ENCODE measurements around the gene APOL3. TPM values are rescaled to one million over a fixed set of nuclear protein-coding genes. Genes with fewer than 3 reads are reported as not detected.

Gene APOL3
- polyA plus RNA-seq, 1 donor from 2014 or later: not detected

DNA sequence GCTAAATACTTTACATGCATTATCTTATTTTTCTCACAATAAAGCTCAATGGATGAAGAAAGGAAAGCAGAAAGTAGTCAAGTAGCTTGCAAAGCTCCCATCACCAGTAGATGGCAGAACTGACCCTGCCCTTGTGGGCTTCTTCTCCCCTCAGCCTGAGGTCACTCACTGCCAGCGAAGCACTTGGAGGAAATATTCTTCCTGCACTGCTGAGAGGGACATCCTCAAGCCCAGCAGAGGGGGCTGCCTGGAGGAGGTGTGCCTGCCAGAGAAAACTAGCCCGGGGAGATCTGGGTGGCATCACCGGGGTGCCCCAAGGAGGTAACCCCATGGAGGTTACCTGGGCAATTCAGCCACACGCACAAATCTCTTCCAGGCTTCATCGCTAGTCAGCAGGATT is 34.4 kb upstream of the APOL3 start:
- TF ChIP-seq EZH2 (IDR thresholded peaks at IDR 0.05; ENCODE audit: borderline replicate concordance, insufficient read depth, low read length, poor library complexity, severe bottlenecking) (no peak), EP300 (conservative IDR thresholded peaks at IDR 0.05; ENCODE audit: poor library complexity, severe bottlenecking) (no peak), POLR2AphosphoS5 (IDR thresholded peaks at IDR 0.05) (no peak), SMC3 (conservative IDR thresholded peaks at IDR 0.05; ENCODE audit: poor library complexity) (no peak), RAD21 (conservative IDR thresholded peaks at IDR 0.05) (peak; percentile 35), MXI1 (conservative IDR thresholded peaks at IDR 0.05; ENCODE audit: poor library complexity, severe bottlenecking) (no peak)
- TF ChIP-seq, protein P1, sequence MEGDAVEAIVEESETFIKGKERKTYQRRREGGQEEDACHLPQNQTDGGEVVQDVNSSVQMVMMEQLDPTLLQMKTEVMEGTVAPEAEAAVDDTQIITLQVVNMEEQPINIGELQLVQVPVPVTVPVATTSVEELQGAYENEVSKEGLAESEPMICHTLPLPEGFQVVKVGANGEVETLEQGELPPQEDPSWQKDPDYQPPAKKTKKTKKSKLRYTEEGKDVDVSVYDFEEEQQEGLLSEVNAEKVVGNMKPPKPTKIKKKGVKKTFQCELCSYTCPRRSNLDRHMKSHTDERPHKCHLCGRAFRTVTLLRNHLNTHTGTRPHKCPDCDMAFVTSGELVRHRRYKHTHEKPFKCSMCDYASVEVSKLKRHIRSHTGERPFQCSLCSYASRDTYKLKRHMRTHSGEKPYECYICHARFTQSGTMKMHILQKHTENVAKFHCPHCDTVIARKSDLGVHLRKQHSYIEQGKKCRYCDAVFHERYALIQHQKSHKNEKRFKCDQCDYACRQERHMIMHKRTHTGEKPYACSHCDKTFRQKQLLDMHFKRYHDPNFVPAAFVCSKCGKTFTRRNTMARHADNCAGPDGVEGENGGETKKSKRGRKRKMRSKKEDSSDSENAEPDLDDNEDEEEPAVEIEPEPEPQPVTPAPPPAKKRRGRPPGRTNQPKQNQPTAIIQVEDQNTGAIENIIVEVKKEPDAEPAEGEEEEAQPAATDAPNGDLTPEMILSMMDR (IDR thresholded peaks at IDR 0.05; ENCODE audit: poor library complexity, severe bottlenecking): peak; percentile 41
- TF ChIP-seq, protein P2, sequence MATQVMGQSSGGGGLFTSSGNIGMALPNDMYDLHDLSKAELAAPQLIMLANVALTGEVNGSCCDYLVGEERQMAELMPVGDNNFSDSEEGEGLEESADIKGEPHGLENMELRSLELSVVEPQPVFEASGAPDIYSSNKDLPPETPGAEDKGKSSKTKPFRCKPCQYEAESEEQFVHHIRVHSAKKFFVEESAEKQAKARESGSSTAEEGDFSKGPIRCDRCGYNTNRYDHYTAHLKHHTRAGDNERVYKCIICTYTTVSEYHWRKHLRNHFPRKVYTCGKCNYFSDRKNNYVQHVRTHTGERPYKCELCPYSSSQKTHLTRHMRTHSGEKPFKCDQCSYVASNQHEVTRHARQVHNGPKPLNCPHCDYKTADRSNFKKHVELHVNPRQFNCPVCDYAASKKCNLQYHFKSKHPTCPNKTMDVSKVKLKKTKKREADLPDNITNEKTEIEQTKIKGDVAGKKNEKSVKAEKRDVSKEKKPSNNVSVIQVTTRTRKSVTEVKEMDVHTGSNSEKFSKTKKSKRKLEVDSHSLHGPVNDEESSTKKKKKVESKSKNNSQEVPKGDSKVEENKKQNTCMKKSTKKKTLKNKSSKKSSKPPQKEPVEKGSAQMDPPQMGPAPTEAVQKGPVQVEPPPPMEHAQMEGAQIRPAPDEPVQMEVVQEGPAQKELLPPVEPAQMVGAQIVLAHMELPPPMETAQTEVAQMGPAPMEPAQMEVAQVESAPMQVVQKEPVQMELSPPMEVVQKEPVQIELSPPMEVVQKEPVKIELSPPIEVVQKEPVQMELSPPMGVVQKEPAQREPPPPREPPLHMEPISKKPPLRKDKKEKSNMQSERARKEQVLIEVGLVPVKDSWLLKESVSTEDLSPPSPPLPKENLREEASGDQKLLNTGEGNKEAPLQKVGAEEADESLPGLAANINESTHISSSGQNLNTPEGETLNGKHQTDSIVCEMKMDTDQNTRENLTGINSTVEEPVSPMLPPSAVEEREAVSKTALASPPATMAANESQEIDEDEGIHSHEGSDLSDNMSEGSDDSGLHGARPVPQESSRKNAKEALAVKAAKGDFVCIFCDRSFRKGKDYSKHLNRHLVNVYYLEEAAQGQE (IDR thresholded peaks at IDR 0.05; ENCODE audit: borderline replicate concordance): no peak
- Histone ChIP-seq H3K4me3 (ENCODE audit: low read length) (no peak overlapping the region), H3K9ac (ENCODE audit: low read length) (no peak overlapping the region), H4K20me1 (ENCODE audit: insufficient read depth) (no peaks in the 10 kb centered on the region), H3K36me3 (ENCODE audit: insufficient read depth, low read length) (no peaks in the 10 kb centered on the region), H3K27ac (ENCODE audit: low read length) (no peak overlapping the region), H3K4me2 (ENCODE audit: low read length) (no peak overlapping the region), H3K79me2 (replicated peaks; ENCODE audit: insufficient read depth, low read length) (no peaks in the 10 kb centered on the region), H3K27me3 (ENCODE audit: insufficient read depth, low read depth, low read length) (no peaks in the 10 kb centered on the region), H3F3A (ENCODE audit: insufficient read depth, low read length, poor library complexity, severe bottlenecking) (no peaks in the 10 kb centered on the region), H2AFZ (ENCODE audit: low read depth, low read length) (no peak overlapping the region), H3K9me3 (ENCODE audit: low read length) (no peaks in the 10 kb centered on the region), H3K9me2 (ENCODE audit: insufficient read depth, low read length) (no peaks in the 10 kb centered on the region)

DNA sequence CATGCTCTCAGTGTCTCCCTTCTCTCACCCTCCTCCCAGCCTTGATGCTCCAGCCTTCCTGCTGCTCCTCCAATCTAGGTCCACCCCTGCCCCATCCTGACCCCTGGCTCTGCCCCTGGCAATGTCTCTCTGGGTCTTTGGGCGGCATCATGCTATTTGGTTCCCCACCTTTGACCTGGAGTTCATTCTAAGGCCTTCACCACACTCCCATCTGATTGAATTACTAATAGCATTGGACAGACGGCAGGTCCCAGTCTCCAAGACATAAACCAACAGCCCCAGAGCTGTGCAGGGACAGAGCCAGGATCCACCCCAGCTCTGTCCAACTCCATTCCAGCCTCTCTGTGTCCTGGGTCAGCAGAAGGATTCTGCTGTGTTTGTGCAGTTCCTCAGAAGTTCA is 33.8 kb upstream of the APOL3 start:
- no peak overlapping the region for H3K4me3 ChIP-seq (ENCODE audit: low read length)
- H3K27me3 ChIP-seq (ENCODE audit: insufficient read depth, low read depth, low read length): no peaks in the 10 kb centered on the region
- H3K27ac ChIP-seq (ENCODE audit: low read length): no peak overlapping the region
- H4K20me1 ChIP-seq (ENCODE audit: insufficient read depth): no peaks in the 10 kb centered on the region
- no peak overlapping the region for H3K4me2 ChIP-seq (ENCODE audit: low read length)
- H3K9me2 ChIP-seq (ENCODE audit: insufficient read depth, low read length): no peaks in the 10 kb centered on the region
- TF ChIP-seq, protein P1 (IDR thresholded peaks at IDR 0.05; ENCODE audit: poor library complexity, severe bottlenecking): no peak
- TF ChIP-seq MXI1 (conservative IDR thresholded peaks at IDR 0.05; ENCODE audit: poor library complexity, severe bottlenecking) (no peak), EP300 (conservative IDR thresholded peaks at IDR 0.05; ENCODE audit: poor library complexity, severe bottlenecking) (no peak), EZH2 (IDR thresholded peaks at IDR 0.05; ENCODE audit: borderline replicate concordance, insufficient read depth, low read length, poor library complexity, severe bottlenecking) (no peak), RAD21 (conservative IDR thresholded peaks at IDR 0.05) (no peak), SMC3 (conservative IDR thresholded peaks at IDR 0.05; ENCODE audit: poor library complexity) (no peak), POLR2AphosphoS5 (IDR thresholded peaks at IDR 0.05) (no peak), TAF1 (IDR thresholded peaks at IDR 0.05; ENCODE audit: low read depth) (no peak)
- TF ChIP-seq, protein P2 (IDR thresholded peaks at IDR 0.05; ENCODE audit: borderline replicate concordance): no peak
- H3K79me2 ChIP-seq (replicated peaks; ENCODE audit: insufficient read depth, low read length): no peaks in the 10 kb centered on the region
- H3K9me3 ChIP-seq (ENCODE audit: low read length): no peaks in the 10 kb centered on the region
- no peak overlapping the region for H2AFZ ChIP-seq (ENCODE audit: low read depth, low read length)
- H3K9ac ChIP-seq (ENCODE audit: low read length): no peak overlapping the region
- no peaks in the 10 kb centered on the region for H3F3A ChIP-seq (ENCODE audit: insufficient read depth, low read length, poor library complexity, severe bottlenecking)
- no peaks in the 10 kb centered on the region for H3K36me3 ChIP-seq (ENCODE audit: insufficient read depth, low read length)
